GM11168 (cell line): ENCODE measurements around the gene OOSP4A.

Experiments
- in situ Hi-C: fragments of 300-500 bp; cut with MboI; formaldehyde crosslinking; loops from one replicate; pipeline ENCODE4 v1.12.0; 2022; ENCODE audit warnings: low sequenced_read_pairs; ENCODE audit not compliant: unreplicated experiment

Gene OOSP4A

GRCh38 chr11:59963733-59964132 is at the start of gene OOSP4A:
Gene OOSP4A (plus strand): TSS chr11:59964033. CDS start chr11:59964033, 0 bp downstream.
- in situ Hi-C loops, result no loop called here

DNA sequence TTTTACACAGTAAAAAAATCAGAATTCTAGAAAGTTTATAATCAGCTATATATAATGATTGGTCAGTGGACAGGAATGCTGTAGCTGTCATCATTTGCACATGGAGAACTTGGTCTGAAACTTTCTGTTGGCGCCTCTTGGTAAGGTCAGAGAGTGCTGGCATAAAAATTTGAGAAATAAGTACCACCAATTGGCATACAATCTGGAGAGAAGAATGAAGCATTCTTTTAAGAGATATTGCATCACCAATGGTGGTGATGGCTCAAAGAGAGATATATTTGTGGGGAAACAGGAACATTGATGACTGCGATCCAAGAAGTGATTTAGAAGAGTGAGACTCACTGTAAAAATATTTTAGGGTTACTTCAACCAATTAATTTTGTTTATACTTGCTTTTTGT is 45.4 kb upstream of the OOSP4A start:
- in situ Hi-C loops, result no loop called here

GRCh38 chr11:59918987-59919589 is 44.7 kb upstream of the OOSP4A start:
- in situ Hi-C loops, result no loop called here

DNA sequence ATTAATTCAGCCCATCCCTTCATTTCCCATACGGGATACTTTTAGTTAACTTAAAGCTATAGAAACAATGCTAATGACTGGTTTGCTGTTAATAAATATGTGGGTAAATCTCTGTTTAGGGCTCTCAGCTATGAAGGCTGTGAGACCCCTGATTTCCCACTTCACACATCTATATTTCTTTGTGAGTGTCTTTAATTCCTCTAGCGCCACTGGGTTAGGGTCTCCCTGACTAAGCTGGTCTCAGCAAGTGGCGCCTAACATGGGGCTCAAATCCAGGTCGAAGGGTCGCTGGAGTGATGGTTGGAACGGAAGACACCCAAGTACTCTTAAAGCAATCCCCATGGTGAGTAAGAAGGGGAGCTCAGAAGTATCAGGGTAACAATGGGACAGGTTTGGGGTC is 40.0 kb upstream of the OOSP4A start:
- in situ Hi-C loops, result no loop called here

DNA sequence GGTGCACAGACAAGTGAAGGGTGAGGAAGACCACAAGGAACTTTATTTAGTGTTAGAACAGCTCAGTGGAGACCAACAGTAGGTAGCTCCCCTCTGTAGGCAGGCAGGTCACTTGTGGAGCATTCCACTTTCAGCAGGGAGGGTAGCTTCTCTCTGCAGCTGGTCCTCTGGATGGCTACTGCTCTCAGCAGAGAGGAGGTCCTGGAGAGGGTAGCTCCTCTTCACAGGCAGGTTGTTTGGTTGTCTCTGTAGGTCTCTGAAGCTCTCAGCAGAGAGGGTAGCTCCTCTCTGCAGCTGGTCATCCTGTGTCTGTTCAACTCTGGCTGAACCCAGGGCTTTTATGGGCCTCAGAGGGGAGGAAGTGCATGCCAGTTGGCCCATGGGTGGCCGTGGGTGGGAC is 32.1 kb upstream of the OOSP4A start:
- in situ Hi-C loops, result no loop called here

DNA sequence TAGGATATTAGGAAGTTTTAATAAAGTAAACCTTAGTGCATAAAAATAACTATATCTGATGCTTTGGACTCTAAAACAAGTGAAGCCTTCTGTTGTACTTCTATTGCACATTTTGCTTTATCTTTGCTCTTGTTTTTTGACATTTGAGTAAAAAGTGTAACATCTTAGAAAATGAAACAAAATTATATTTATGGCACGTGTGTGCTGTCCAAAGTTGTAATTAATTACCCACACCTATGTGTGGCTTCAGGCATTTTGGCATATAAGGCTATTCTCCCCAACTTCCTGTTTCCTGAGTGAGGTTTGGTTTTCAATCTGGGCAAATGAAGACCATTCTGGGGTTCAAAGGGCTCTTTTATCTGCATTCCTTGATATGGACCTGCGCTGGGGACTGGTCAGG is 25.7 kb upstream of the OOSP4A start, which contains the start of gene OOSP1:
TSS of gene OOSP1 (plus strand) at position 301 of the 400 bp plus-strand sequence. CDS start at position 324, 23 bp downstream.
- in situ Hi-C loops, result no loop called here

DNA sequence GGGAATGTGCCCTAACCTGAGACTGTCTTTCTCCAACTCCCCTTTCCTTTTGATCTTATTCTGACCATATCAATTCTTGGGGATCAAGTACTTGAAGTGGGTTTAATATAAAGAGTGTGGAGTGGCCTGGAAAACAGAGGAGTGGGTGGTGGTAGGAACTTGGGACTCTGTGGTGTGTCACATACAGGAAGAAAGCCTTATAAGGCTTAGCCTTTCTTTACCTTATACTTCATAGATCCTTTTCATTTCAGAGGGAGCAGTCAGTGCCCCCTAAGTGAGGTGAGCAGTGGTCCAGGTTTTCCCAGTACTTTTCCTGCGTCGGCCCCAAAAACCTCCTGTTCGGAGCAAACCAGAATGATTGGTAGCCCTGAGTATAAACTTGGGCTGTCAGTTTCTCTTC is 25.1 kb upstream of the OOSP4A start:
- in situ Hi-C loops, result no loop called here

DNA sequence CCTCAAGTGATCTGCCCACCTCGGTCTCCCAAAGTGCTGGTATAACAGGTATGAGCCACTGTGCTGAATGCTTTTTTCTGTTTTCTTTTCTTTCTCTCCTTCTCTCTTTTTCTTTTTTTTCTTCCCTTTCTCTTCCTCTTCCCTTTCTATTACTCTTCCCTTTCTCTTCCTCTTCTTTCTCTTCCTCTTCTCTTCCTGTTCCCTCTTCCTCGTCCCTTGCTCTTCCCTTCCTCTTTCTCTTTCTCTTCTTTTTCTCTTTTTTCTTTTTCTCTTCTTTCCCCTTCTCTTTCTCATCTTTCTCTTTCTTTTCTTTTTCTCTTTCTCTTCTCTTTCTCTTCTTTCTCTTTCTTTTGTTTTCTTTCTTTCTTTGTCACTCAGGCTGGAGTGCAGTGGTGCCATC is 24.4 kb upstream of the OOSP4A start:
- in situ Hi-C loops, result no loop called here

- in situ Hi-C loops, result no loop called here
Observed at GRCh38 chr11:59941091-59941490, 22.7 kb upstream of the OOSP4A start.

- in situ Hi-C loops, result no loop called here
Observed at GRCh38 chr11:59943997-59944714, 19.7 kb upstream of the OOSP4A start.

GRCh38 chr11:59944720-59945119 is 19.1 kb upstream of the OOSP4A start:
- in situ Hi-C loops, result no loop called here

GRCh38 chr11:59953463-59954218 is 10.2 kb upstream of the OOSP4A start:
- in situ Hi-C loops, result no loop called here

DNA sequence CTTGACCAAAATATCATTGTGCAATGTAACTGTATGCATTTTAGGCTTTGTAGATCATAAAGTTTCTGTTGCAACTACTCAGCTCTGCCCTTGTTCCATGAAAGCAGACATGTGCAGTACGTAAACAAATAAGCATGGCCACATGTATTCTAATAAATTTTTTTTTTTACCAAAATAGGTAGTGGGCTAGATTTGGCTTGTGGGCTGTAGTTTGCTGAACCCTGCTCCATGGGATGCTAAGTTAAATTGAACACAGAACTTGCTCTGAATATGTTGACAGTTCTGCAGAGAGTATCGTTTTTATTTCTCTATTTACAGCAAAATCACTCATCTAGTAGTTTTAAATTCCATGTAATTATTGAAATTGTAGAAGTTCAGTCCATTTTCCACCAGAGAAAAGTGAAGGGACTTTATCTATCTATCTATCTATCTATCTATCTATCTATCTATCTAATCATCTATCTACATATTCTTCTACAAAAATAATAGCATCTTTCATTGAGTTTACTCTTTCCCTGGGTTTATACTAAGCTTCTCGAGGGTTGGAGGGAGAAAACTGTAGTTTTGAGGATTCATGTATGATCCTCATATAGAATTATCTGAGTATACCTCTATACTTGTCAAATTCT is 9.5 kb upstream of the OOSP4A start:
- in situ Hi-C loops, result no loop called here

- in situ Hi-C loops, result no loop called here
Observed at GRCh38 chr11:59957094-59957493, 6.7 kb upstream of the OOSP4A start.

DNA sequence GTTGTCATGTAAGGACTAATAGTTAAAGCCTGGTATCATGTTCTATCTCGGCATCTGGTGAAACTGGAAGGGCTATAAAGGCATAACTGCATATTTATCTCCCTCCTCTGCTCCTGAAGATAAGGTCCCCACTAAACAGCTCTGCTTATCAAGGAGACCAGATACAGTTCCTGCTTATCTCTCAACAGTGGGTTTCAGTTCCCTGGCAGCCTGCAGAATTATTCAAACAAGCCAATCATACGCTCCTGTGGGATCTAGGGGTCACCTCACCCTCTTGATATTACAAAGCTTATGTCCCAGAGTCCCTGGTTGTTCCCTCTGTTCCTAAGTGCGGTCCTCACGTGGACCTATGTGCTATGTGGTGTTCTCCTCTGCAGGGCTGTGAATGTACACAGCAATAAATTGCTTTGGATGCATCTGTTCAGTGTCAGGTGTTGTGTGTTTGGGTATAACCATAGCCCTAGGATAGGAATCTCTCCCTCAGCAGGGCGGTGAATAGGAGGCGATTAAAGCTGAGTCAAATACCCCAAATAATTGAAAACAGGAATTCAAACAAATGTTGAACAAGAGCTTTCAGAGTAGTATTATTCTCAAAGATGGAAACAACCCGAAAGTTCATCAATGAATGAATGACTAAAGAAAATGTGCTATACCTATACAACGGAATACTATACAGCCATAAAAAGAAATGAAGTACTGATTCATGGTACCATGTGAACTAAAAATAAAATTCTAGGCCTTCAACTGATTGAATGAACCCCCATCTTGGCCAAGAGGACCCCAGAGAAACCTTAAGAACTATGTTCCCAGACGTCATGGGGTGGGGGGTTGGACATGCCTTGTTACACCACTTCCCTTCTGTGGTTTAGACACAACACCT is 3.1 kb upstream of the OOSP4A start:
- in situ Hi-C loops, result no loop called here

DNA sequence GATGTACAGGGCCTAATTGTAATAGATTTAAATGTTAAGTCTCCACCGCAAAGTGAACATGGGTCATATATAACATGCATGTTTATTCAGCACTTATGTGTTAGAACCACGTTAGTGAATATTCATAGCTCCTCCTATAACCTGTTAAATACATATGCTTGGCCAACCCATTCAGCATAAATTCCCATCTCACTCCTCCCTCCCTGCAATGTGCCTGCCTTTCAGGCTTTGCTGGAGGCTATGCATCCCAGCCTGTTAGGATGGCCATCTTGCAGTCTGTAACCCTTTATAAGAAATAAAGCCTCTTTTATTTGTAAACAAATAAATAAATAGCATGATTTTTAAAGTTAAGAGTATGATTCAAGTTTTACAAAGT is 1.7 kb upstream of the OOSP4A start:
- in situ Hi-C loops, result no loop called here

DNA sequence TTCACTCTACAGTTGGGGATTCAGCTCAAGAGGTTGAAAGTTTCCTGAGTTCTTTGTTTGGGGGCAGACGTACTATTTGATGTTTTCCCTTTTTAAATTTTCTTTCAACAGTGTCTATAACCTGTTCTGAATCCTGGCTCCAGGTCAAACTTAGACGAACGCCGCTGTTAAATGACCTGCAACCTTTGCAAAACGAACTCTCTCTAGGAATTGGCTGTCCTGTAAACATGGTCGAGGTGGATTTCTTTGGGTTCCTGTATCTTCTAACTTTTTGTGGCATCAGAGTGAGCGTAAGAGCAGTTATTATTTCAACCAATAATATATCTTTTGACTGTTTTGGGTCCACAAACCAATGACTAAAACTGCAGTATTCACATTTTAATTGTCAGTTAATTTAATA is 1.6 kb downstream of the OOSP4A start:
- in situ Hi-C loops, result no loop called here

DNA sequence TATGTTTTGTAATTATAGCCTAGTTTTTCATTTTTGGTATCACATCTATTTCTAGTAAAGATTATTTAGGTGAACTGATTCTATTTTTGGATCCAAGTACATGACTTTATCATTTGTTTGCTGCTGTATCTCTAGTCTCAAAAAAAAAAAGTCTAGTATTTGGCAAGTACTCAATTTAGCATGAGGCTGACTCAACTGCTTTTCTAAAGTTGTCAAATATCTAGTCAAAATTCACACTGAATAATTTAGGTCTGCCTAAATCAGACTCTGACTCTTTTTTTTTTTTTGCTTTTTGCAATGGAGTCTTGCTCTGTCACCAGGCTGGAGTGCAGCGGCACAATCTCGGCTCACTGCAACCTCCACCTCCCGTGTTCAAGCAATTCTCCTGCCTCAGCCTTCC is 2.4 kb downstream of the OOSP4A start:
- in situ Hi-C loops, result no loop called here

GRCh38 chr11:59967677-59968394 is 4.0 kb downstream of the OOSP4A start:
- in situ Hi-C loops, result no loop called here
